SW480 (cell line): ENCODE data around the gene TMEM176B.

Source experiments
- DNase-seq: peaks from one replicate; pipeline ENCODE4 v3.0.0-alpha.2; 2016; ENCODE audit warnings: low spot score

TMEM176B gene

GRCh38 chr7:150751702-150752101 lies 48.5 kb downstream of the TMEM176B start:
- DNase-seq: no peak

DNA sequence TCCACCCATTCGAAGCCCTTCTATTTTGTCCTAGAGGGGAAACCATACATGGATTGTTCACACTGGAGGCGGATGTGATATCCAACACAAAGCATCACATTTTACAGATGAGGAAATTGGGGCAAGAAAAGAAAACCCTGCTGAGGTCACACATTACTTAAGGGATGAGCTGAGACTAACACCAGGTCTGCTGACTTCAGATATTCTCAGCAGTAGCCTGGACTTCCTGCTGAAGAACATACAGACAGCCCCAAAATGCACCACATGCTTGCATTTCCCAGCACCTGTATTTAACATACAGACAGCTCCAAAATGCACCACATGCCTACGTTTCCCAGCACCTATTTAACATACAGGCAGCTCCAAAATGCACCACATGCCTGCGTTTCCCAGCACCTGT lies 51.8 kb downstream of the TMEM176B start:
- no peak for DNase-seq

DNA sequence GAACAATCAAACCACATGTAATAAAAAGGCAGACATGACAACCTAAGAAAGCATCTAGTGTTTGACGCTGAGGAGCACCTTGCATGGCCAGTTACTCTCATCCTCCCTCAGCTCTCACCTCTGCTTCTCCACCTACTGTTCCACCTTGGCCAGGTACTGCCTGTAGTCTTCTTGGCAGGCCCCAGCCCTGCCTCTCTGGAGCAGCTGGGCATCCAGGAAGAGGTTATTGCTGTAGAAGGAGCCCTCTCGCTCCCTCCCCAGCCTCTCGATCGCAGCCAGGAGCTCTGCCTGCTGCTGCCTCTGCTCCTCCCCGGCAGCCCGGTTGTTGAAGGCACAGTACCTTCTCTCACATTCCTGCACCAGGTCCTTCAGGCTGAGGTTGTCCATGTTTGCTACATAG lies 53.2 kb downstream of the TMEM176B start:
- DNase-seq: no peak

DNA sequence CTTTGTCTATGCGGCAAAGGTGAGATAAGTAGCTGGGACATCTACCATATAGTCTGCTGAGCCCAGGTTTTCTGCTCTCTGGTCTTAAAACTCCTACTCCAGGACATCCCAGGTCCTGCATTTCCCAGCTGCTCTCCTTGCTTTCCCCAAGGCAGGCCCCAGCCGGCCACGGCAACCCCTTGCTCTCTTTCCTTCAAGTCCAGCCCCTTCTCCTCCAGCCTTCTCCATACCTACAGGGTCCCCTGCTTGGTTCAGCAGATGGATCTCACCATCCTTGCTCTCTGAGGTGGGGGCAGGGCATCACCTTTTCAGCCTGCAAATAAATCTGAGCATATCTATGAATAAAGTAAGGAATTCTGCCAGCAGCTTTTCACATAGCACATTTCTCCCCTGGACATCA lies 54.3 kb downstream of the TMEM176B start:
- no peak for DNase-seq

GRCh38 chr7:150745086-150745485 lies 55.1 kb downstream of the TMEM176B start:
- no peak for DNase-seq

DNA sequence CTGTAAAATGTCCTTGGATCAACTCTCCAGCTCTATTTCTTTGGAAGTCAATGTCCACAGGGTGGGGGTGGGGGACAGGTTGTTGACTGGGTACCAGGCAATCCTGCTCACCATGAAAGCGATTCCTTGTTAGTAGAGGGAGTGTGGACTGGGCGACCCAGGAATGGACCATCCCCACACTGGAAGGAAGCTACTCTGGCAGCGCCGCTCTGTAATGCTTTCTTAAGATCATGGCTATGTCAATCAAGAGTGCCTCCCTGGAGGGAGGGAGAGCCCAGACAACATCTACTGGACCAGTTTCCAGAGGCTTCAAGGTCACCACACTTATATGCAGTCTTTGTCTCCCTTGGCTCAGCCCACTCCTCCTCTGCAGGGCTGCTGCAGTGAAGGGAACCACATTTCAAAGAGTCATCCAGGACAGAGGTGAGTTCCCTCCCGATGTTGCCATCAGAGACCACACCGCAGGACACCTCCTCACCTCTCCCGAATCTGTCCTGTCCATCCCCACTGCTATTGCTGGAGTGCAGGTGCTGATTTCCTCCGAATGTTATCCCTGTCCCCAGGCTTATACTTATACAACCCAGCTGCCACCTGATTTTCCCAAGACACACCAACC lies 56.0 kb downstream of the TMEM176B start:
- no peak for DNase-seq

DNA sequence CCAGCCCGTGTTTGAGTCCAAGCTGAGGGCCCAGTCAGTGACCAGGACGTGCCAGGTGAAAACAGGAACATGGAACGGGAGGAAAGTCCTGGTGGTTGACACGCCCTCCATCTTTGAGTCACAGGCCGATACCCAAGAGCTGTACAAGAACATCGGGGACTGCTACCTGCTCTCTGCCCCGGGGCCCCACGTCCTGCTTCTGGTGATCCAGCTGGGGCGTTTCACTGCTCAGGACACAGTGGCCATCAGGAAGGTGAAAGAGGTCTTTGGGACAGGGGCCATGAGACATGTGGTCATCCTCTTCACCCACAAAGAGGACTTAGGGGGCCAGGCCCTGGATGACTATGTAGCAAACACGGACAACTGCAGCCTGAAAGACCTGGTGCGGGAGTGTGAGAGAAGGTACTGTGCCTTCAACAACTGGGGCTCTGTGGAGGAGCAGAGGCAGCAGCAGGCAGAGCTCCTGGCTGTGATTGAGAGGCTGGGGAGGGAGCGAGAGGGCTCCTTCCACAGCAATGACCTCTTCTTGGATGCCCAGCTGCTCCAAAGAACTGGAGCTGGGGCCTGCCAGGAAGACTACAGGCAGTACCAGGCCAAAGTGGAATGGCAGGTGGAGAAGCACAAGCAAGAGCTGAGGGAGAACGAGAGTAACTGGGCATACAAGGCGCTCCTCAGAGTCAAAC lies 57.7 kb downstream of the TMEM176B start:
- DNase-seq: no peak
